ENCODE results near the gene GALNT8. TPM values are rescaled to one million over a fixed set of nuclear protein-coding genes. Genes with fewer than 3 reads are reported as not detected.

Gene GALNT8
- total RNA-seq, 1 experiment from 2014 or later, result 8.8 TPM

GRCh38 chr12:4812624-4813327 is 92.6 kb downstream of the GALNT8 start:
- Mint-ChIP-seq H3K4me1 (peaks cover 20% of the 10 kb centered on the region), H3K4me3 (no peak overlapping the region), H3K27me3 (ENCODE audit: low read depth) (peaks cover 59% of the 10 kb centered on the region), H3K9me3 (no peaks in the 10 kb centered on the region), H3K27ac (no peak overlapping the region), H3K36me3 (peaks cover 12% of the 10 kb centered on the region)
- DNase-seq (ENCODE audit: low spot score) (no peak), ATAC-seq (no peak)
- CTCF ChIA-PET, result no interaction called here
- POLR2A ChIA-PET, result no interaction called here
- TF ChIP-seq, protein P1, sequence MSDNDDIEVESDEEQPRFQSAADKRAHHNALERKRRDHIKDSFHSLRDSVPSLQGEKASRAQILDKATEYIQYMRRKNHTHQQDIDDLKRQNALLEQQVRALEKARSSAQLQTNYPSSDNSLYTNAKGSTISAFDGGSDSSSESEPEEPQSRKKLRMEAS (CRISPR knock-in tag; IDR thresholded peaks at IDR 0.05), result no peak
- TF ChIP-seq KAT7 (CRISPR knock-in tag; IDR thresholded peaks at IDR 0.05; ENCODE audit: borderline replicate concordance), result no peak
- TF ChIP-seq ATF3 (CRISPR knock-in tag; conservative IDR thresholded peaks at IDR 0.05), result no peak
- TF ChIP-seq, protein P2, sequence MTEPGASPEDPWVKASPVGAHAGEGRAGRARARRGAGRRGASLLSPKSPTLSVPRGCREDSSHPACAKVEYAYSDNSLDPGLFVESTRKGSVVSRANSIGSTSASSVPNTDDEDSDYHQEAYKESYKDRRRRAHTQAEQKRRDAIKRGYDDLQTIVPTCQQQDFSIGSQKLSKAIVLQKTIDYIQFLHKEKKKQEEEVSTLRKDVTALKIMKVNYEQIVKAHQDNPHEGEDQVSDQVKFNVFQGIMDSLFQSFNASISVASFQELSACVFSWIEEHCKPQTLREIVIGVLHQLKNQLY (CRISPR knock-in tag; IDR thresholded peaks at IDR 0.05), result no peak
- TF ChIP-seq, protein P3, sequence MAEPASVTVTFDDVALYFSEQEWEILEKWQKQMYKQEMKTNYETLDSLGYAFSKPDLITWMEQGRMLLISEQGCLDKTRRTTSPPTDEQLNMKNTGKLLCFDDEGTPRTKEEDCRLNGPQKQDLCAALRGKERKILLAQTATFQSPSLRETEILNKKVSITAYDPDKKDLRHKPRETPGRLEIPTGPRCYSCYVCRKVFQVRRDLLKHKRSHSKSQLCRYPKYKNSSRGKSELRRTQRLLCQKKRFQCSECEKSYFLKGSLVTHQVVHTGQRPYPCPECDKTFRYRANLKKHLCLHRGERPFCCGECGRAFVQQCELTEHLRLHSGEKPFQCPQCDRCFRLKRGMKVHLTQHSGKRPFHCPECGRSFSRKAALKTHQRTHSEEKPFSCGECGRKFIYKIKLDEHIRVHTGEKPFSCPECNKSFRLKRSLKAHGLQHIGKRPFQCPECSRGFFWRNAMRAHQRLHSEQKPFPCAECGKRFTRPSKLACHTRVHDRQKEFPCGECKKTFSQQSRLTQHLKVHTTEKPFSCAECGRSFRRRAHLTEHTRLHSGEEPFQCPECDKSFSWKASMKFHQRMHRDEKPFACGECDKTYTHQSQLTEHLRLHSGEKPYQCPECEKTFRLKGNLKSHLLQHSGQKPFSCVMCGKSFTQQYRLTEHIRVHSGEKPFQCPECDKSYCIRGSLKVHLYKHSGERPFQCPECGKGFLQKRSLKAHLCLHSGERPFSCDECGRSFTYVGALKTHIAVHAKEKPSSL (CRISPR knock-in tag; conservative IDR thresholded peaks at IDR 0.05), result no peak
- no peak for TF ChIP-seq ETV6 (CRISPR knock-in tag; IDR thresholded peaks at IDR 0.05)
- TF ChIP-seq, protein P4, sequence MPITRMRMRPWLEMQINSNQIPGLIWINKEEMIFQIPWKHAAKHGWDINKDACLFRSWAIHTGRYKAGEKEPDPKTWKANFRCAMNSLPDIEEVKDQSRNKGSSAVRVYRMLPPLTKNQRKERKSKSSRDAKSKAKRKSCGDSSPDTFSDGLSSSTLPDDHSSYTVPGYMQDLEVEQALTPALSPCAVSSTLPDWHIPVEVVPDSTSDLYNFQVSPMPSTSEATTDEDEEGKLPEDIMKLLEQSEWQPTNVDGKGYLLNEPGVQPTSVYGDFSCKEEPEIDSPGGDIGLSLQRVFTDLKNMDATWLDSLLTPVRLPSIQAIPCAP (CRISPR knock-in tag; IDR thresholded peaks at IDR 0.05), result no peak
- no peak for TF ChIP-seq ZNF138 (CRISPR knock-in tag; conservative IDR thresholded peaks at IDR 0.05)
- no peak for TF ChIP-seq FOXK1 (CRISPR knock-in tag; IDR thresholded peaks at IDR 0.05)
- TF ChIP-seq ZSCAN18 (CRISPR knock-in tag; IDR thresholded peaks at IDR 0.05), result no peak

GRCh38 chr12:4813741-4814140 is 93.5 kb downstream of the GALNT8 start:
- TF ChIP-seq MYBL2 (CRISPR knock-in tag; IDR thresholded peaks at IDR 0.05) (no peak), ZSCAN18 (CRISPR knock-in tag; IDR thresholded peaks at IDR 0.05) (no peak), AR (CRISPR knock-in tag; IDR thresholded peaks at IDR 0.05) (no peak), NFATC4 (CRISPR knock-in tag; IDR thresholded peaks at IDR 0.05) (no peak), FOXK1 (CRISPR knock-in tag; IDR thresholded peaks at IDR 0.05) (no peak)
- Mint-ChIP-seq H3K4me1 (peaks cover 19% of the 10 kb centered on the region), H3K4me3 (no peak overlapping the region), H3K9me3 (no peaks in the 10 kb centered on the region), H3K27me3 (ENCODE audit: low read depth) (peaks cover 55% of the 10 kb centered on the region), H3K36me3 (peaks cover 12% of the 10 kb centered on the region), H3K27ac (no peak overlapping the region)
- CTCF ChIA-PET, result no interaction called here
- POLR2A ChIA-PET, result no interaction called here
- DNase-seq (ENCODE audit: low spot score) (no peak), ATAC-seq (no peak)
